H9 (cell line): Measurements from ENCODE around the gene SLC30A9. TPM values are rescaled to one million over a fixed set of nuclear protein-coding genes. Genes with fewer than 3 reads are reported as not detected.

ENCODE experiments used
- DNase-seq: peaks from one replicate; pipeline ENCODE4 v3.0.0-alpha.2; 2017
- H2AFZ ChIP-seq: one replicate; pipeline ENCODE4 v1.6.1; 2013; ENCODE audit warnings: mild to moderate bottlenecking, low read length, control low read depth, moderate library complexity
- H2AK5ac ChIP-seq: 2 replicates; pipeline ENCODE4 v1.6.1; 2013; ENCODE audit warnings: low read length, control low read depth, mixed read lengths; ENCODE audit not compliant: insufficient read length
- H2BK120ac ChIP-seq: one replicate; pipeline ENCODE4 v1.6.1; 2013; ENCODE audit warnings: low read depth, mild to moderate bottlenecking, low read length, control low read depth, inconsistent platforms; ENCODE audit not compliant: poor library complexity, severe bottlenecking
- H2BK12ac ChIP-seq: 2 replicates; pipeline ENCODE4 v1.6.1; 2013; ENCODE audit warnings: low read length, control low read depth, mixed read lengths, low read depth; ENCODE audit not compliant: insufficient read length
- H2BK15ac ChIP-seq: 2 replicates; pipeline ENCODE4 v1.6.1; 2013; ENCODE audit warnings: low read depth, low read length, control low read depth
- H2BK20ac ChIP-seq: one replicate; pipeline ENCODE4 v1.6.1; 2013; ENCODE audit warnings: low read depth, mild to moderate bottlenecking, low read length, control low read depth, inconsistent platforms; ENCODE audit not compliant: poor library complexity, severe bottlenecking
- H2BK5ac ChIP-seq: 2 replicates; pipeline ENCODE4 v1.6.1; 2013; ENCODE audit warnings: low read length, control low read depth, mixed read lengths; ENCODE audit not compliant: insufficient read length
- H3K14ac ChIP-seq: 2 replicates; pipeline ENCODE4 v1.6.1; 2013; ENCODE audit warnings: low read length, control low read depth; ENCODE audit not compliant: insufficient read depth
- H3K18ac ChIP-seq: 2 replicates; pipeline ENCODE4 v1.6.1; 2013; ENCODE audit warnings: low read depth, mild to moderate bottlenecking, mixed read lengths, low read length, control low read depth; ENCODE audit not compliant: insufficient read length
- H3K23ac ChIP-seq: 2 replicates; pipeline ENCODE4 v1.6.1; 2013; ENCODE audit warnings: low read length, control low read depth, mixed read lengths, low read depth; ENCODE audit not compliant: insufficient read length
- H3K23me2 ChIP-seq: 2 replicates; pipeline ENCODE4 v1.6.1; 2013; ENCODE audit warnings: low read depth, mild to moderate bottlenecking, mixed read lengths, low read length, control low read depth; ENCODE audit not compliant: insufficient read length, poor library complexity, severe bottlenecking
- H3K27ac ChIP-seq: 2 replicates; pipeline ENCODE4 v1.5.1; 2013; ENCODE audit warnings: low read length, control low read depth, mixed read lengths, low read depth; ENCODE audit not compliant: insufficient read length
- H3K27me3 ChIP-seq: 2 replicates; pipeline ENCODE4 v1.6.1; 2013; ENCODE audit warnings: low read length, control low read depth, inconsistent platforms; ENCODE audit not compliant: insufficient read depth
- H3K4ac ChIP-seq: 2 replicates; pipeline ENCODE4 v1.6.1; 2013; ENCODE audit warnings: low read depth, mild to moderate bottlenecking, control low read depth, inconsistent platforms, low read length, moderate library complexity
- H3K4me1 ChIP-seq: 2 replicates; pipeline ENCODE4 v1.6.1; 2013; ENCODE audit warnings: low read length, control low read depth, inconsistent platforms; ENCODE audit not compliant: insufficient read depth
- H3K4me2 ChIP-seq: 2 replicates; pipeline ENCODE4 v1.6.1; 2013; ENCODE audit warnings: low read length, control low read depth, mixed read lengths; ENCODE audit not compliant: insufficient read length, insufficient read depth
- H3K56ac ChIP-seq: 2 replicates; pipeline ENCODE4 v1.6.1; 2013; ENCODE audit warnings: low read depth, mild to moderate bottlenecking, mixed read lengths, low read length, control low read depth; ENCODE audit not compliant: insufficient read length
- H3K79me1 ChIP-seq: 2 replicates; pipeline ENCODE4 v1.6.1; 2013; ENCODE audit warnings: low read depth, mild to moderate bottlenecking, moderate library complexity, low read length, control low read depth, inconsistent platforms; ENCODE audit not compliant: insufficient read depth, poor library complexity, severe bottlenecking
- H3K79me2 ChIP-seq: 2 replicates; pipeline ENCODE4 v1.6.1; 2013; ENCODE audit warnings: low read length, control low read depth, inconsistent platforms; ENCODE audit not compliant: insufficient read depth
- H3K9ac ChIP-seq: 2 replicates; pipeline ENCODE4 v1.6.1; 2013; ENCODE audit warnings: low read length, control low read depth, mixed read lengths; ENCODE audit not compliant: insufficient read length; ENCODE audit errors: extremely low read depth
- H3K9me3 ChIP-seq: one replicate; pipeline ENCODE4 v1.6.1; 2013; ENCODE audit warnings: low read depth, low read length, inconsistent platforms; ENCODE audit not compliant: control insufficient read depth
- H3T11ph ChIP-seq: one replicate; pipeline ENCODE4 v1.6.1; 2013; ENCODE audit warnings: mild to moderate bottlenecking, low read length, control low read depth, inconsistent platforms
- H4K20me1 ChIP-seq: one replicate; pipeline ENCODE4 v1.6.1; 2013; ENCODE audit not compliant: control insufficient read depth, insufficient read length, insufficient read depth
- H4K5ac ChIP-seq: 2 replicates; pipeline ENCODE4 v1.6.1; 2013; ENCODE audit warnings: low read depth, mild to moderate bottlenecking, mixed read lengths, low read length, control low read depth; ENCODE audit not compliant: insufficient read length
- H4K8ac ChIP-seq: replicated peaks from 2 replicates; pipeline ENCODE4 v1.6.1; 2013; ENCODE audit warnings: low read length, control low read depth, mixed read lengths, low read depth; ENCODE audit not compliant: insufficient read length
- H4K91ac ChIP-seq: 2 replicates; pipeline ENCODE4 v1.6.1; 2013; ENCODE audit warnings: low read depth, mild to moderate bottlenecking, moderate library complexity, mixed read lengths, low read length, control low read depth; ENCODE audit not compliant: insufficient read length
- H3K27ac Mint-ChIP-seq, 3 experiments: 2 replicates in 2 of 3; 3 replicates in 1 of 3; pipeline ENCODE4 v1.8.0; 2020 to 2021; ENCODE audit warnings: mixed read lengths in 3 of 3, mild to moderate bottlenecking in 1 of 3, moderate library complexity in 1 of 3
- H3K27me3 Mint-ChIP-seq: 2 replicates; pipeline ENCODE4 v1.8.0; 2021; ENCODE audit warnings: low read depth, mild to moderate bottlenecking, moderate library complexity, mixed read lengths
- H3K36me3 Mint-ChIP-seq, 3 experiments: 2 replicates in 2 of 3; 3 replicates in 1 of 3; pipeline ENCODE4 v1.8.0; 2020 to 2021; ENCODE audit warnings: low read depth in 3 of 3, mixed read lengths in 3 of 3; ENCODE audit not compliant: insufficient read depth in 1 of 3
- H3K4me1 Mint-ChIP-seq, 2 experiments: 2 replicates each; pipeline ENCODE4 v1.8.0; 2020; ENCODE audit warnings: mixed read lengths in 2 of 2
- H3K4me3 Mint-ChIP-seq, 2 experiments: 2 replicates in 1 of 2; 3 replicates in 1 of 2; pipeline ENCODE4 v1.8.0; 2020 to 2021; ENCODE audit warnings: mild to moderate bottlenecking in 2 of 2, mixed read lengths in 2 of 2, moderate library complexity in 1 of 2
- H3K9me3 Mint-ChIP-seq, 2 experiments: 2 replicates in 1 of 2; 3 replicates in 1 of 2; pipeline ENCODE4 v1.8.0; 2020; ENCODE audit warnings: mild to moderate bottlenecking in 2 of 2, mixed read lengths in 2 of 2, moderate library complexity in 1 of 2
- CTCF ChIP-seq: fragments of 200-600 bp; sonication (generic); conservative IDR thresholded peaks from 3 replicates; pipeline ENCODE4 v1.8.0; 2021; ENCODE audit warnings: antibody characterized with exemption, mild to moderate bottlenecking
- WGBS: extraction: QIAGEN DNeasy Blood & Tissue Kit; methylation state at CpG from one replicate; pipeline ENCODE4 v1.1.7; 2013; ENCODE audit warnings: missing lambda C conversion rate, low lambda C conversion rate, mixed read lengths; ENCODE audit not compliant: insufficient read length; ENCODE audit errors: extremely low coverage; 5-methylcytosine and 5-hydroxymethylcytosine counted together
- total RNA-seq: library from RNA; stranded (reverse); gene quantifications from 2 replicates; pipeline ENCODE4 v1.2.1, GENCODE V29; 2021

The SLC30A9 gene
- total RNA-seq, 1 experiment from 2014 or later: 70.8 TPM

GRCh38 chr4:42080306-42080705, 90.0 kb downstream of the SLC30A9 start:
- H2BK20ac ChIP-seq: no peak overlapping the region
- H4K5ac ChIP-seq: no peak overlapping the region
- H2BK12ac ChIP-seq: no peak overlapping the region
- Mint-ChIP-seq H3K4me1 (no peaks in the 10 kb centered on the region), H3K27ac (no peak overlapping the region; a peak in 1 of 7 replicates), H3K9me3 (no peaks in the 10 kb centered on the region), H3K36me3 (peaks cover 0 to 14% (median 12%) of the 10 kb centered on the region in 3 experiments; a peak in 5 of 7 replicates), H3K4me3 (no peak overlapping the region), H3K27me3 (no peaks in the 10 kb centered on the region)
- no peaks in the 10 kb centered on the region for H3K23me2 ChIP-seq
- H3T11ph ChIP-seq: no peak overlapping the region
- no peak for TF ChIP-seq CTCF
- H3K79me1 ChIP-seq: no peaks in the 10 kb centered on the region
- no peaks in the 10 kb centered on the region for H4K20me1 ChIP-seq
- H3K4me2 ChIP-seq: no peak overlapping the region
- H3K27ac ChIP-seq: no peak overlapping the region
- no peak overlapping the region for H3K23ac ChIP-seq
- H3K4ac ChIP-seq: no peak overlapping the region
- WGBS: no CpG with 5 or more reads among the region's 3 CpGs
- H4K91ac ChIP-seq: no peak overlapping the region
- H3K9me3 ChIP-seq: no peaks in the 10 kb centered on the region
- H2BK5ac ChIP-seq: no peak overlapping the region
- H3K79me2 ChIP-seq: no peaks in the 10 kb centered on the region
- no peak overlapping the region for H4K8ac ChIP-seq
- H3K18ac ChIP-seq: no peak overlapping the region
- H3K9ac ChIP-seq: no peak overlapping the region
- DNase-seq: no peak
- H2AK5ac ChIP-seq: no peak overlapping the region
- H3K56ac ChIP-seq: no peak overlapping the region
- H2BK15ac ChIP-seq: no peak overlapping the region
- H2BK120ac ChIP-seq: no peak overlapping the region
- no peak overlapping the region for H3K14ac ChIP-seq
- no peaks in the 10 kb centered on the region for H3K4me1 ChIP-seq
- H3K27me3 ChIP-seq: no peaks in the 10 kb centered on the region
- H2AFZ ChIP-seq: no peak overlapping the region
